Measurements from ENCODE around the gene NADSYN1. TPM values are rescaled to one million over a fixed set of nuclear protein-coding genes. Genes with fewer than 3 reads are reported as not detected.

Gene NADSYN1
- total RNA-seq, 3 donors from 2014 or later (not counting 1 experiment from before 2014, with no cell fraction given): 134 to 156 (median 150) TPM

GRCh38 chr11:71438650-71439049, 14.4 kb upstream of the NADSYN1 start:
- TF ChIP-seq, protein P1, sequence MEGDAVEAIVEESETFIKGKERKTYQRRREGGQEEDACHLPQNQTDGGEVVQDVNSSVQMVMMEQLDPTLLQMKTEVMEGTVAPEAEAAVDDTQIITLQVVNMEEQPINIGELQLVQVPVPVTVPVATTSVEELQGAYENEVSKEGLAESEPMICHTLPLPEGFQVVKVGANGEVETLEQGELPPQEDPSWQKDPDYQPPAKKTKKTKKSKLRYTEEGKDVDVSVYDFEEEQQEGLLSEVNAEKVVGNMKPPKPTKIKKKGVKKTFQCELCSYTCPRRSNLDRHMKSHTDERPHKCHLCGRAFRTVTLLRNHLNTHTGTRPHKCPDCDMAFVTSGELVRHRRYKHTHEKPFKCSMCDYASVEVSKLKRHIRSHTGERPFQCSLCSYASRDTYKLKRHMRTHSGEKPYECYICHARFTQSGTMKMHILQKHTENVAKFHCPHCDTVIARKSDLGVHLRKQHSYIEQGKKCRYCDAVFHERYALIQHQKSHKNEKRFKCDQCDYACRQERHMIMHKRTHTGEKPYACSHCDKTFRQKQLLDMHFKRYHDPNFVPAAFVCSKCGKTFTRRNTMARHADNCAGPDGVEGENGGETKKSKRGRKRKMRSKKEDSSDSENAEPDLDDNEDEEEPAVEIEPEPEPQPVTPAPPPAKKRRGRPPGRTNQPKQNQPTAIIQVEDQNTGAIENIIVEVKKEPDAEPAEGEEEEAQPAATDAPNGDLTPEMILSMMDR (IDR thresholded peaks at IDR 0.05): no peak
- Histone ChIP-seq H3K27me3 (ENCODE audit: control insufficient read depth, insufficient read depth, low read length) (no peaks in the 10 kb centered on the region), H3K36me3 (ENCODE audit: control insufficient read depth, insufficient read depth, low read length) (peaks cover 14% of the 10 kb centered on the region), H3K27ac (ENCODE audit: low read length) (no peak overlapping the region), H3K4me1 (ENCODE audit: control insufficient read depth, insufficient read depth, low read length) (no peaks in the 10 kb centered on the region), H3K4me3 (ENCODE audit: low read length) (no peak overlapping the region), H3K9me3 (ENCODE audit: control insufficient read depth, insufficient read depth, low read length) (no peaks in the 10 kb centered on the region)
- H3K4me3 Mint-ChIP-seq: no peak overlapping the region
- no peak overlapping the region for H3K27ac Mint-ChIP-seq
- intact Hi-C loops (cut with micrococcal nuclease): no loop called here
- no peak for DNase-seq
- no peaks in the 10 kb centered on the region for H3K36me3 Mint-ChIP-seq
- no peak for ATAC-seq
- H3K27me3 Mint-ChIP-seq (ENCODE audit: low read depth in 2 of 2): no peaks in the 10 kb centered on the region
- H3K4me1 Mint-ChIP-seq: no peaks in the 10 kb centered on the region
- WGBS (ENCODE audit: insufficient coverage): 97% methylated on average over 19 of the region's 19 CpGs
- no peaks in the 10 kb centered on the region for H3K9me3 Mint-ChIP-seq

DNA sequence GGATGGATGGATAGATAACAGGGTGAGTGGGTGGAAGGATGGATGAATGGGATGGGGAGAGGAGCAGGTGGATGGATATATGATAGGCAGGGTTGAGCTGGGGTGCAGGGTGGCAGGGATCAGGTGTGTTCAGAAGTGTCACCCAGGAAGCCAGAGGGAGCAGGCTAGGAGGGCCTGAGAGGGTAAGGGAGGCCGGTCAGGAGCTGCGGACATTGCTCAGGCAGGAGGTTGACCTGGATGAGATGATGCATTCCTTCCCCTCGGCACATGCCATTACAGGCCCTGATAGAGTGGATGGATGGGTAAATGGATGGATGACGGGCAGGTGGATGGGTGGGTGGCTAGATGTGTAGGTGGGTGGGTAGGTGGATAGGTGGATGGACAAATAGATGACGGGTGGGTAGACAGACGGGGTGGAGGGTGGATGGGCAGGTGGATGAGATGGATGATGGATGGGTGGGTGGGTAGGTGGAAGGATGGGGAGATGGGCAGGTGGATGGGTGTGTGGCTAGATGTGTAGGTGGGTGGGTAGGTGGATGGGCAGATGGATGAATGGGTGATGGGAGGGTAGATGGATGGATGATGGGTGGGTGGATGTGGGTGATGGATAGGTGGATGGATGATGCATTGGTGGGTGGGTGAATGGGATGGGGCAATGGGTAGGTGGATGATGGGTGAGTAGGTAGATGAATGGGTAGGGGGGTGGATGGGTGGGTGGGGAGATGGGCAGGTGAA, 12.8 kb upstream of the NADSYN1 start:
- WGBS (ENCODE audit: insufficient coverage): 96% methylated on average over 6 of the region's 6 CpGs
- intact Hi-C loops (cut with micrococcal nuclease): loop anchor here (10.0 kb wide), 1 partner anchor 345 kb away; no protein-coding TSS in a partner anchor

DNA sequence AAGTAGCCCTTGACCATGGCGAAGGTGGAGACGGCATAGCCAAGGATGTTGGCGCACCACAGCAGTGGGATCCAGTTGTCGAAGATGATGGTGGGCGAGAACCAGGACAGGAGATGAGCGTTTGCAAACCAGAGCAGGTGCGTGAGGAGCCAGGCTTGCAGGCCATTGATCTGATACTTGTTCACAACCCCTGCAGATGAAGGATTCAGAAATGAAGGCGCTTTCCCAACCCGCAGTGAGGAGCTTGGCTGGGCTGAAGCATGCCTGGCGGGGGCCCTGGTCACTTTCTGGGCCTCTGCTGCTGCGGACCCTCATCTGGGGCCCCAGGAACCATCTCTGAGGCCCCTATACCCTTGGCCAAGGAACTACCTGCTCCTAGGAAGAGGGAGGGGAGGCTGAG, 11.8 kb upstream of the NADSYN1 start:
- H3K4me1 Mint-ChIP-seq: no peaks in the 10 kb centered on the region
- Histone ChIP-seq H3K4me3 (ENCODE audit: low read length) (no peak overlapping the region), H3K36me3 (ENCODE audit: control insufficient read depth, insufficient read depth, low read length) (peaks cover 14% of the 10 kb centered on the region), H3K27ac (ENCODE audit: low read length) (no peak overlapping the region), H3K4me1 (ENCODE audit: control insufficient read depth, insufficient read depth, low read length) (no peaks in the 10 kb centered on the region), H3K27me3 (ENCODE audit: control insufficient read depth, insufficient read depth, low read length) (no peaks in the 10 kb centered on the region), H3K9me3 (ENCODE audit: control insufficient read depth, insufficient read depth, low read length) (no peaks in the 10 kb centered on the region)
- 97% methylated on average over 11 of the region's 11 CpGs for WGBS (ENCODE audit: insufficient coverage)
- no peak overlapping the region for H3K27ac Mint-ChIP-seq
- H3K9me3 Mint-ChIP-seq: peaks cover 0 to 4% of the 10 kb centered on the region in 2 donors
- H3K27me3 Mint-ChIP-seq (ENCODE audit: low read depth in 2 of 2): no peaks in the 10 kb centered on the region
- intact Hi-C loops (cut with micrococcal nuclease): loop anchor here (10.0 kb wide), 1 partner anchor 344 kb away; no protein-coding TSS in a partner anchor
- ATAC-seq (no peak), DNase-seq (no peak)
- TF ChIP-seq, protein P1 (IDR thresholded peaks at IDR 0.05): no peak
- peaks cover 7% of the 10 kb centered on the region for H3K36me3 Mint-ChIP-seq
- H3K4me3 Mint-ChIP-seq: no peak overlapping the region

More for the DNA sequence above, 12.8 kb upstream of the NADSYN1 start:
- Histone ChIP-seq H3K4me3 (ENCODE audit: low read length) (no peak overlapping the region), H3K36me3 (ENCODE audit: control insufficient read depth, insufficient read depth, low read length) (peaks cover 14% of the 10 kb centered on the region), H3K9me3 (ENCODE audit: control insufficient read depth, insufficient read depth, low read length) (no peaks in the 10 kb centered on the region), H3K27me3 (ENCODE audit: control insufficient read depth, insufficient read depth, low read length) (no peaks in the 10 kb centered on the region), H3K4me1 (ENCODE audit: control insufficient read depth, insufficient read depth, low read length) (no peaks in the 10 kb centered on the region), H3K27ac (ENCODE audit: low read length) (no peak overlapping the region)
- no peaks in the 10 kb centered on the region for H3K4me1 Mint-ChIP-seq
- no peaks in the 10 kb centered on the region for H3K27me3 Mint-ChIP-seq (ENCODE audit: low read depth in 2 of 2)
- H3K4me3 Mint-ChIP-seq: no peak overlapping the region
- TF ChIP-seq, protein P1 (IDR thresholded peaks at IDR 0.05): no peak
- DNase-seq: no peak
- no peak overlapping the region for H3K27ac Mint-ChIP-seq
- H3K9me3 Mint-ChIP-seq: no peaks in the 10 kb centered on the region
- no peak for ATAC-seq
- H3K36me3 Mint-ChIP-seq: no peaks in the 10 kb centered on the region

Data from natural killer cell (primary cell).